HepG2 (cell line): ENCODE data around the gene UQCC5. TPM values are rescaled to one million over a fixed set of nuclear protein-coding genes. Genes with fewer than 3 reads are reported as not detected.

Source experiments
- ATAC-seq: fragments of 200-7000 bp; cut with Tn5 transposase; 3 replicates; pipeline ENCODE4 v1.9.1; 2020; ENCODE audit warnings: mild to moderate bottlenecking, moderate library complexity
- BruUV-seq: library from RNA; stranded (reverse); fragments of 400-500 nt; replicated peaks from 2 replicates; lab custom pipeline; 2021; lab: Mats Ljungman, UMichigan
- CTCF ChIA-PET: fragments of 300-600 bp; formaldehyde crosslinking; extraction: SDS; loops from one replicate; lab custom pipeline; 2021; ENCODE audit warnings: low total read pairs, inconsistent platforms, low intra/inter-chr PET ratio; lab: Yijun Ruan, JAX
- POLR2A ChIA-PET: fragments of 350-600 bp; sonication (Branson Sonifier 250); formaldehyde crosslinking; loops from one replicate; lab custom pipeline; 2020; ENCODE audit warnings: antibody characterized with exemption, inconsistent platforms; lab: Yijun Ruan, JAX
- DNase-seq: peaks from one replicate; pipeline ENCODE4 v3.0.0-alpha.2; 2015; ENCODE audit warnings: low spot score
- FAIRE-seq: peaks from 3 replicates; lab custom pipeline; 2011; peaks lifted over from hg19 to GRCh38; lab: Jason Lieb, UNC
- H2AFZ ChIP-seq: one replicate; pipeline ENCODE4 v1.6.1; 2011; ENCODE audit warnings: low read length, inconsistent platforms
- H3K27ac ChIP-seq: fragments of 300-600 bp; 3 replicates; pipeline ENCODE4 v1.8.0; 2011; ENCODE audit warnings: mixed run types, mild to moderate bottlenecking, mixed read lengths, low read length, inconsistent platforms; ENCODE audit not compliant: insufficient read depth; ENCODE audit errors: extremely low read length
- H3K27me3 ChIP-seq, 2 experiments: fragments of 200-600 bp in 1 of 2; 2 replicates in 1 of 2; 3 replicates in 1 of 2; pipeline versions ENCODE4 v1.6.0 to v1.8.0; 2011; ENCODE audit warnings: low read length in 2 of 2, mild to moderate bottlenecking in 2 of 2, moderate library complexity in 2 of 2, inconsistent platforms in 1 of 2; ENCODE audit not compliant: insufficient read depth in 2 of 2, control insufficient read depth in 1 of 2
- H3K36me3 ChIP-seq, 2 experiments: fragments of 200-600 bp in 1 of 2; replicated peaks in 1 of 2; 2 replicates in 1 of 2; 3 replicates in 1 of 2; pipeline versions ENCODE4 v1.5.1 to v1.8.0; 2011; ENCODE audit warnings: low read length in 2 of 2, inconsistent platforms in 1 of 2; ENCODE audit not compliant: insufficient read depth in 2 of 2, control insufficient read depth in 1 of 2
- H3K4me1 ChIP-seq: 2 replicates; pipeline ENCODE4 v1.5.1; 2012; ENCODE audit warnings: low read length, inconsistent platforms; ENCODE audit not compliant: insufficient read depth
- H3K4me2 ChIP-seq: 2 replicates; pipeline ENCODE4 v1.6.0; 2011; ENCODE audit warnings: low read depth, low read length, inconsistent platforms
- H3K4me3 ChIP-seq, 3 experiments: fragments of 200-600 bp in 1 of 3; sonication (generic), shearing (Covaris generic) in 1 of 3; replicated peaks in 1 of 3; 2 replicates each; pipeline ENCODE4 v1.5.1; 2011 to 2016; ENCODE audit warnings: low read length in 3 of 3, inconsistent platforms in 2 of 3, low read depth in 2 of 3, mild to moderate bottlenecking in 2 of 3, control low read depth in 1 of 3, mixed read lengths in 1 of 3; ENCODE audit not compliant: insufficient read depth in 1 of 3
- H3K79me2 ChIP-seq: one replicate; pipeline ENCODE4 v1.6.1; 2011; ENCODE audit warnings: low read length, inconsistent platforms; ENCODE audit not compliant: insufficient read depth
- H3K9ac ChIP-seq: 2 replicates; pipeline ENCODE4 v1.6.0; 2011; ENCODE audit warnings: mild to moderate bottlenecking, low read depth, low read length, inconsistent platforms; ENCODE audit not compliant: insufficient read depth
- H3K9me3 ChIP-seq: 2 replicates; pipeline ENCODE4 v1.5.1; 2012; ENCODE audit warnings: mild to moderate bottlenecking, low read length
- H4K20me1 ChIP-seq: 2 replicates; pipeline ENCODE4 v1.6.0; 2011; ENCODE audit warnings: inconsistent platforms, mild to moderate bottlenecking, low read length, moderate library complexity; ENCODE audit not compliant: insufficient read depth
- ARHGAP35 ChIP-seq: sonication (generic); formaldehyde crosslinking; IDR thresholded peaks from 2 replicates; pipeline ENCODE4 v1.9.0; 2022; ENCODE audit warnings: mild to moderate bottlenecking, inconsistent platforms, moderate library complexity, missing genetic modification reagents, borderline replicate concordance
- HNRNPL ChIP-seq: fragments of 200-400 bp; formaldehyde crosslinking; IDR thresholded peaks from 2 replicates; pipeline ENCODE4 v1.6.1; 2017; ENCODE audit warnings: mild to moderate bottlenecking, low read depth, low read length
- HNRNPUL1 ChIP-seq: fragments of 200-400 bp; formaldehyde crosslinking; IDR thresholded peaks from 2 replicates; pipeline ENCODE4 v1.6.1; 2017; ENCODE audit warnings: low read depth, mild to moderate bottlenecking, low read length, moderate library complexity
- JUND ChIP-seq: sonication (generic); formaldehyde crosslinking; IDR thresholded peaks from 2 replicates; pipeline ENCODE4 v1.8.0; 2022; ENCODE audit warnings: mild to moderate bottlenecking, missing genetic modification reagents
- NFAT5 ChIP-seq: sonication (generic); formaldehyde crosslinking; IDR thresholded peaks from 2 replicates; pipeline ENCODE4 v1.4.0; 2020; ENCODE audit warnings: missing genetic modification reagents
- WGBS: methylation state at CpG from one replicate; pipeline ENCODE4 v1.1.6; 2017; ENCODE audit warnings: low lambda C conversion rate; 5-methylcytosine and 5-hydroxymethylcytosine counted together
- in situ Hi-C: cut with HindIII; loops from 2 replicates; pipeline ENCODE4 v1.10.0; 2017; ENCODE audit warnings: low pct_unique_long_range_greater_than_20kb; ENCODE audit not compliant: extremely low pct_ligation_motif_present
- intact Hi-C: fragments of 100-400 bp; cut with micrococcal nuclease; formaldehyde crosslinking; loops from one replicate; pipeline ENCODE4 v1.10.0; 2022; ENCODE audit not compliant: unreplicated experiment
- polyA plus RNA-seq, 8 experiments: library from polyadenylated mRNA; depleted of rRNA in 3 of 8; stranded (reverse) in 7 of 8; unstranded in 1 of 8; fragments of >200 nt; fragmentation: Illumina TruSeq in 4 of 8; extraction: Trizol in 4 of 8; gene quantifications; 2 replicates each; pipeline versions ENCODE4 v1.2.1 to v1.2.3, GENCODE V29; 2011 to 2016; ENCODE audit warnings: low read depth in 4 of 8, missing spikeins in 1 of 8, mixed read lengths in 1 of 8; ENCODE audit not compliant: insufficient read depth in 1 of 8
- total RNA-seq, 5 experiments: library from RNA; depleted of rRNA; stranded (reverse); fragments of >200 nt; fragmentation: Illumina TruSeq; extraction: Trizol; gene quantifications; 2 replicates each; pipeline ENCODE4 v1.2.3, GENCODE V29; 2016; ENCODE audit warnings: low read depth in 1 of 5
- TF ChIP-seq, protein P1 (sequence below): sonication (generic); formaldehyde crosslinking; IDR thresholded peaks from 2 replicates; pipeline ENCODE4 v1.9.0; 2021; ENCODE audit warnings: mild to moderate bottlenecking, missing genetic modification reagents

The UQCC5 gene
- total and polyA plus RNA-seq, 2 of the 13 experiments (the other 11 are each of a cell fraction or from before 2014, with no cell fraction given): 15.4 to 29.5 TPM

DNA sequence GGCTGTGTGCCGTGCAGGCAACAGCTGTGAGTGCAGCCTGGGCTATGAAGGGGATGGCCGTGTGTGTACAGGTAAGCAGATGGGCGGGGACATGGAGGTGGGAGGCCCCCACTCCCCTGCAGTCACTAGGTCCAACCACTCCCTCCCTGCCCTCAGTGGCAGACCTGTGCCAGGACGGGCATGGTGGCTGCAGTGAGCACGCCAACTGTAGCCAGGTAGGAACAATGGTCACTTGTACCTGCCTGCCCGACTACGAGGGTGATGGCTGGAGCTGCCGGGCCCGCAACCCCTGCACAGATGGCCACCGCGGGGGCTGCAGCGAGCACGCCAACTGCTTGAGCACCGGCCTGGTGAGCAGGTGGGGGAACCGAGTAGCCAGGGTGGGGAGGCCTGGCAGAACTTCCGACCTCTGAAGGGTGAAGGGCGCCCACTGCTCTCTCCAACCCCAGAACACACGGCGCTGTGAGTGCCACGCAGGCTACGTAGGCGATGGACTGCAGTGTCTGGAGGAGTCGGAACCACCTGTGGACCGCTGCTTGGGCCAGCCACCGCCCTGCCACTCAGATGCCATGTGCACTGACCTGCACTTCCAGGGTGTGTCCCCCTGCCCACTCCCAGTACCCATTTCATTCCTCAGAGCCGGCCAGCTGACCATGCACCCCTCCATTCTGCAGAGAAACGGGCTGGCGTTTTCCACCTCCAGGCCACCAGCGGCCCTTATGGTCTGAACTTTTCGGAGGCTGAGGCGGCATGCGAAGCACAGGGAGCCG is 14.3 kb upstream of the UQCC5 start:
- Histone ChIP-seq H3K9ac (no peak overlapping the region), H3K79me2 (no peaks in the 10 kb centered on the region), H3K9me3 (no peaks in the 10 kb centered on the region), H3K27me3 (peaks cover 6 to 14% of the 10 kb centered on the region in 2 experiments), H3K4me2 (no peak overlapping the region), H3K4me1 (peaks cover 16% of the 10 kb centered on the region), H3K27ac (no peak overlapping the region), H3K36me3 (peaks cover 6 to 19% of the 10 kb centered on the region in 2 experiments), H3K4me3 (no peak overlapping the region), H4K20me1 (no peaks in the 10 kb centered on the region), H2AFZ (no peak overlapping the region)
- 92% methylated on average over 18 of the region's 33 CpGs for WGBS
- ChIA-PET CTCF (no interaction called here), POLR2A (no interaction called here)
- DNase-seq (no peak), ATAC-seq (peak; percentile 7), FAIRE-seq (no peak)
- BruUV-seq: no TSS peak
- in situ Hi-C loops: no loop called here
- intact Hi-C loops: no loop called here
- TF ChIP-seq JUND (CRISPR knock-in tag) (no peak), HNRNPUL1 (no peak), HNRNPL (0 out of 2 replicates have a peak, but pooled peaks have one; percentile 48), NFAT5 (CRISPR knock-in tag) (no peak), ARHGAP35 (CRISPR knock-in tag) (no peak)
- TF ChIP-seq, protein P1, sequence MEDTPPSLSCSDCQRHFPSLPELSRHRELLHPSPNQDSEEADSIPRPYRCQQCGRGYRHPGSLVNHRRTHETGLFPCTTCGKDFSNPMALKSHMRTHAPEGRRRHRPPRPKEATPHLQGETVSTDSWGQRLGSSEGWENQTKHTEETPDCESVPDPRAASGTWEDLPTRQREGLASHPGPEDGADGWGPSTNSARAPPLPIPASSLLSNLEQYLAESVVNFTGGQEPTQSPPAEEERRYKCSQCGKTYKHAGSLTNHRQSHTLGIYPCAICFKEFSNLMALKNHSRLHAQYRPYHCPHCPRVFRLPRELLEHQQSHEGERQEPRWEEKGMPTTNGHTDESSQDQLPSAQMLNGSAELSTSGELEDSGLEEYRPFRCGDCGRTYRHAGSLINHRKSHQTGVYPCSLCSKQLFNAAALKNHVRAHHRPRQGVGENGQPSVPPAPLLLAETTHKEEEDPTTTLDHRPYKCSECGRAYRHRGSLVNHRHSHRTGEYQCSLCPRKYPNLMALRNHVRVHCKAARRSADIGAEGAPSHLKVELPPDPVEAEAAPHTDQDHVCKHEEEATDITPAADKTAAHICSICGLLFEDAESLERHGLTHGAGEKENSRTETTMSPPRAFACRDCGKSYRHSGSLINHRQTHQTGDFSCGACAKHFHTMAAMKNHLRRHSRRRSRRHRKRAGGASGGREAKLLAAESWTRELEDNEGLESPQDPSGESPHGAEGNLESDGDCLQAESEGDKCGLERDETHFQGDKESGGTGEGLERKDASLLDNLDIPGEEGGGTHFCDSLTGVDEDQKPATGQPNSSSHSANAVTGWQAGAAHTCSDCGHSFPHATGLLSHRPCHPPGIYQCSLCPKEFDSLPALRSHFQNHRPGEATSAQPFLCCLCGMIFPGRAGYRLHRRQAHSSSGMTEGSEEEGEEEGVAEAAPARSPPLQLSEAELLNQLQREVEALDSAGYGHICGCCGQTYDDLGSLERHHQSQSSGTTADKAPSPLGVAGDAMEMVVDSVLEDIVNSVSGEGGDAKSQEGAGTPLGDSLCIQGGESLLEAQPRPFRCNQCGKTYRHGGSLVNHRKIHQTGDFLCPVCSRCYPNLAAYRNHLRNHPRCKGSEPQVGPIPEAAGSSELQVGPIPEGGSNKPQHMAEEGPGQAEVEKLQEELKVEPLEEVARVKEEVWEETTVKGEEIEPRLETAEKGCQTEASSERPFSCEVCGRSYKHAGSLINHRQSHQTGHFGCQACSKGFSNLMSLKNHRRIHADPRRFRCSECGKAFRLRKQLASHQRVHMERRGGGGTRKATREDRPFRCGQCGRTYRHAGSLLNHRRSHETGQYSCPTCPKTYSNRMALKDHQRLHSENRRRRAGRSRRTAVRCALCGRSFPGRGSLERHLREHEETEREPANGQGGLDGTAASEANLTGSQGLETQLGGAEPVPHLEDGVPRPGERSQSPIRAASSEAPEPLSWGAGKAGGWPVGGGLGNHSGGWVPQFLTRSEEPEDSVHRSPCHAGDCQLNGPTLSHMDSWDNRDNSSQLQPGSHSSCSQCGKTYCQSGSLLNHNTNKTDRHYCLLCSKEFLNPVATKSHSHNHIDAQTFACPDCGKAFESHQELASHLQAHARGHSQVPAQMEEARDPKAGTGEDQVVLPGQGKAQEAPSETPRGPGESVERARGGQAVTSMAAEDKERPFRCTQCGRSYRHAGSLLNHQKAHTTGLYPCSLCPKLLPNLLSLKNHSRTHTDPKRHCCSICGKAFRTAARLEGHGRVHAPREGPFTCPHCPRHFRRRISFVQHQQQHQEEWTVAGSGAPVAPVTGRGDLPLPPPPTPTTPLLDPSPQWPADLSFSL: no peak
